Right atrium auricular region (tissue), 2 donors: ENCODE results near the gene CHGA. TPM values are rescaled to one million over a fixed set of nuclear protein-coding genes. Genes with fewer than 3 reads are reported as not detected.

Source experiments
- DNase-seq: peaks from one replicate; pipeline ENCODE4 v3.0.0-alpha.2; 2019; ENCODE audit warnings: low spot score
- H3K27ac ChIP-seq, 2 donors: fragments of 200-600 bp; sonication (generic); 1 replicate in 1 of 2; 2 replicates in 1 of 2; pipeline ENCODE4 v1.5.1; 2016 to 2019
- H3K27me3 ChIP-seq, 2 donors: fragments of 200-600 bp; sonication (generic); one replicate each; pipeline versions ENCODE4 v1.5.1 to v1.6.0; 2017 to 2019
- H3K36me3 ChIP-seq: fragments of 200-600 bp; sonication (generic); one replicate; pipeline ENCODE4 v1.5.1; 2016
- H3K4me1 ChIP-seq, 2 donors: fragments of 200-600 bp; sonication (generic); one replicate each; pipeline versions ENCODE4 v1.5.1 to v1.6.0; 2017 to 2019
- H3K4me3 ChIP-seq, 2 donors: fragments of 200-600 bp; sonication (generic); 1 replicate in 1 of 2; 2 replicates in 1 of 2; pipeline ENCODE4 v1.5.1; 2017 to 2019; ENCODE audit warnings: mild to moderate bottlenecking in 1 of 2, moderate library complexity in 1 of 2
- H3K9me3 ChIP-seq, 2 donors: fragments of 200-600 bp; sonication (generic); one replicate each; pipeline ENCODE4 v1.5.1; 2019
- CTCF ChIP-seq, 2 donors: fragments of 200-600 bp; sonication (generic); IDR thresholded peaks; one replicate each; pipeline ENCODE4 v1.5.1; 2019; ENCODE audit warnings: antibody characterized with exemption in 2 of 2
- total RNA-seq, 2 donors: library from RNA; depleted of rRNA; stranded (reverse); fragments of >200 nt; gene quantifications; one replicate each; pipeline ENCODE4 v1.1.0, GENCODE V29; 2016

CHGA gene
- total RNA-seq, 2 donors from 2014 or later = not detected

GRCh38 chr14:92959189-92959531 lies 36.2 kb downstream of the CHGA start:
- Histone ChIP-seq H3K27me3 (no peaks in the 10 kb centered on the region), H3K27ac (peak overlapping the region; percentile 64 to 72), H3K4me1 (peaks cover 0 to 25% of the 10 kb centered on the region in 2 donors), H3K9me3 (no peaks in the 10 kb centered on the region), H3K36me3 (peaks cover 40% of the 10 kb centered on the region), H3K4me3 (no peak overlapping the region)
- no peak for TF ChIP-seq CTCF (IDR thresholded peaks at IDR 0.05)
- DNase-seq = no peak

GRCh38 chr14:92959761-92960680 lies 37.1 kb downstream of the CHGA start:
- Histone ChIP-seq H3K36me3 (peaks cover 40% of the 10 kb centered on the region), H3K27me3 (no peaks in the 10 kb centered on the region), H3K9me3 (no peaks in the 10 kb centered on the region), H3K27ac (peak overlapping the region; percentile 64 to 72), H3K4me3 (no peak overlapping the region), H3K4me1 (peaks cover 0 to 34% of the 10 kb centered on the region in 2 donors)
- no peak for DNase-seq
- TF ChIP-seq CTCF (IDR thresholded peaks at IDR 0.05) = no peak

GRCh38 chr14:92960706-92961566 lies 38.0 kb downstream of the CHGA start:
- Histone ChIP-seq H3K27me3 (no peaks in the 10 kb centered on the region), H3K9me3 (no peaks in the 10 kb centered on the region), H3K4me1 (peaks cover 0 to 34% of the 10 kb centered on the region in 2 donors), H3K4me3 (no peak overlapping the region), H3K27ac (peak overlapping the region; percentile 64 to 72), H3K36me3 (peaks cover 38% of the 10 kb centered on the region)
- no peak for TF ChIP-seq CTCF (IDR thresholded peaks at IDR 0.05)
- no peak for DNase-seq

- TF ChIP-seq CTCF (IDR thresholded peaks at IDR 0.05) = no peak
- Histone ChIP-seq H3K9me3 (no peaks in the 10 kb centered on the region), H3K4me3 (no peak overlapping the region), H3K36me3 (peaks cover 32% of the 10 kb centered on the region), H3K4me1 (peaks cover 0 to 34% of the 10 kb centered on the region in 2 donors), H3K27me3 (no peaks in the 10 kb centered on the region), H3K27ac (peak overlapping the region; percentile 64 to 72)
- no peak for DNase-seq
These were observed 38.6 kb downstream of the CHGA start for GRCh38 chr14:92961567-92961855.

- DNase-seq = no peak
- Histone ChIP-seq H3K36me3 (peaks cover 25% of the 10 kb centered on the region), H3K27ac (peak overlapping the region; percentile 12 to 83)
These were observed 39.3 kb downstream of the CHGA start for GRCh38 chr14:92962031-92962830.

More at GRCh38 chr14:92962031-92962830, 39.3 kb downstream of the CHGA start:
- H3K9me3 ChIP-seq = no peaks in the 10 kb centered on the region
- peaks cover 0 to 34% of the 10 kb centered on the region in 2 donors for H3K4me1 ChIP-seq
- TF ChIP-seq CTCF (IDR thresholded peaks at IDR 0.05) = no peak
- H3K27me3 ChIP-seq = no peaks in the 10 kb centered on the region
- no peak overlapping the region for H3K4me3 ChIP-seq
